Prostate gland (tissue), 2 donors: Measurements from ENCODE around the gene CHST3. TPM values are rescaled to one million over a fixed set of nuclear protein-coding genes. Genes with fewer than 3 reads are reported as not detected.

Experiments
- DNase-seq: peaks from one replicate; pipeline ENCODE4 v3.0.0-alpha.2; 2019; ENCODE audit warnings: low spot score
- H3K27ac ChIP-seq, 2 donors: fragments of 200-600 bp; sonication (generic); 2 replicates each; pipeline ENCODE4 v1.5.1; 2017 to 2019
- H3K27me3 ChIP-seq: fragments of 200-600 bp; sonication (generic); replicated peaks from 2 replicates; pipeline ENCODE4 v1.5.1; 2019; ENCODE audit not compliant: insufficient read depth
- H3K36me3 ChIP-seq, 2 donors: fragments of 200-600 bp; sonication (generic); 1 replicate in 1 of 2; 2 replicates in 1 of 2; pipeline versions ENCODE4 v1.5.1 to v1.8.1; 2017 to 2019
- H3K4me1 ChIP-seq: fragments of 200-600 bp; sonication (generic); replicated peaks from 2 replicates; pipeline ENCODE4 v1.5.1; 2019
- H3K4me3 ChIP-seq, 2 donors: fragments of 200-600 bp; sonication (generic); 2 replicates each; pipeline ENCODE4 v1.5.1; 2017 to 2019
- H3K9me3 ChIP-seq: fragments of 200-600 bp; sonication (generic); 2 replicates; pipeline ENCODE4 v1.5.1; 2017
- CTCF ChIP-seq, 4 experiments: fragments of 200-600 bp in 2 of 4; fragments of 450-650 bp in 2 of 4; sonication (generic) in 2 of 4; IDR thresholded peaks; 1 replicate in 3 of 4; 2 replicates in 1 of 4; pipeline ENCODE4 v1.5.1; 2016 to 2019; ENCODE audit warnings: antibody characterized with exemption in 4 of 4, mild to moderate bottlenecking in 2 of 4, moderate library complexity in 2 of 4
- POLR2A ChIP-seq: fragments of 450-650 bp; IDR thresholded peaks from one replicate; pipeline ENCODE4 v1.6.1; 2016; ENCODE audit warnings: antibody characterized with exemption, mild to moderate bottlenecking
- POLR2AphosphoS5 ChIP-seq: sonication (generic); formaldehyde crosslinking; IDR thresholded peaks from one replicate; pipeline ENCODE4 v1.6.1; 2017; ENCODE audit warnings: antibody characterized with exemption
- WGBS: methylation state at CpG from one replicate; pipeline ENCODE4 v1.1.5; 2018; 5-methylcytosine and 5-hydroxymethylcytosine counted together
- intact Hi-C: fragments of 100-400 bp; cut with DNase I; formaldehyde crosslinking; loops from one replicate; pipeline ENCODE4 v1.14.2; 2022
- total RNA-seq, 2 donors: library from RNA; depleted of rRNA; stranded (reverse); fragments of >200 nt; gene quantifications; one replicate each; pipeline ENCODE4 v1.1.0, GENCODE V29; 2016

The CHST3 gene
- total RNA-seq, 2 donors from 2014 or later = 16.5 to 197 TPM

DNA sequence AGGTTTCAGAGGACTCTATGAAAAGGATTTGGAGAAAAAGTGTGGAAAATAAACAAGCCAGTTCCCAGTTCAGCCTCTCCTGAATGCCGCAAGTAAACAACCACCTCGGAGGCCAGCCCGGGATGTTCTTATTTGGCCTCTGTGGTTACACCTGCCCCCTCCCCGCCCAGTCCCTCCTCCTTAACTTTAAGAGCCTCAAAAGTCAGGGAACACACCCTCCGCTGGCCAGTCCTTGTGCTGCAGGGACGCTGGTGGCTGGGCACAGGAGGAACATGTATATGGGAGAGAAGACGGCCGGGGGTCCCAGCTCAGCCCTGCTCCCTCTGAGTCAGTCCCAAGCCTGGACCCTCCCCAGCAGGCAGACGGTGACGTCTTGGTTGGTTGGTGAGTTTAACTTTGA, 6.1 kb downstream of the CHST3 start:
- H3K27me3 ChIP-seq = no peaks in the 10 kb centered on the region
- TF ChIP-seq CTCF (IDR thresholded peaks at IDR 0.05) = peak in 2 of 4 experiments; percentile 46
- peak; percentile 57 for TF ChIP-seq POLR2A
- TF ChIP-seq POLR2AphosphoS5 = peak; percentile 67
- intact Hi-C loops = no loop called here
- H3K9me3 ChIP-seq = no peaks in the 10 kb centered on the region
- 24% methylated on average over 10 of the region's 10 CpGs for WGBS
- peak; percentile 80 for DNase-seq
- H3K4me1 ChIP-seq = peaks cover 4% of the 10 kb centered on the region
- no peaks in the 10 kb centered on the region for H3K36me3 ChIP-seq
- no peak overlapping the region for H3K4me3 ChIP-seq
- H3K27ac ChIP-seq = peak overlapping the region; percentile 78 to 82

GRCh38 chr10:71970869-71971268, 6.7 kb downstream of the CHST3 start:
- H3K36me3 ChIP-seq = no peaks in the 10 kb centered on the region
- H3K4me1 ChIP-seq = peaks cover 9% of the 10 kb centered on the region
- TF ChIP-seq POLR2AphosphoS5 = no peak

GRCh38 chr10:71971311-71971731, 7.1 kb downstream of the CHST3 start:
- Histone ChIP-seq H3K27me3 (no peaks in the 10 kb centered on the region), H3K4me1 (peaks cover 9% of the 10 kb centered on the region), H3K27ac (peak overlapping the region; percentile 78 to 82), H3K9me3 (no peaks in the 10 kb centered on the region), H3K36me3 (no peaks in the 10 kb centered on the region), H3K4me3 (no peak overlapping the region)
- DNase-seq = peak; percentile 44
- 40% methylated on average over 13 of the region's 13 CpGs for WGBS
- intact Hi-C loops = no loop called here
- TF ChIP-seq POLR2AphosphoS5 (no peak), CTCF (IDR thresholded peaks at IDR 0.05) (no peak), POLR2A (no peak)

More at GRCh38 chr10:71970869-71971268, 6.7 kb downstream of the CHST3 start:
- intact Hi-C loops = no loop called here
- no peaks in the 10 kb centered on the region for H3K9me3 ChIP-seq
- no peaks in the 10 kb centered on the region for H3K27me3 ChIP-seq
- WGBS = 52% methylated on average over 4 of the region's 4 CpGs
- peak overlapping the region; percentile 78 to 82 for H3K27ac ChIP-seq
- H3K4me3 ChIP-seq = no peak overlapping the region
- no peak for DNase-seq

GRCh38 chr10:71971769-71972555, 7.8 kb downstream of the CHST3 start:
- H3K4me3 ChIP-seq = no peak overlapping the region
- TF ChIP-seq POLR2AphosphoS5 = no peak
- no peak for TF ChIP-seq POLR2A
- TF ChIP-seq CTCF (IDR thresholded peaks at IDR 0.05) = no peak
- H3K36me3 ChIP-seq = no peaks in the 10 kb centered on the region
- peak overlapping the region; percentile 78 to 82 for H3K27ac ChIP-seq
- intact Hi-C loops = no loop called here
- WGBS = 80% methylated on average over 21 of the region's 21 CpGs
- H3K9me3 ChIP-seq = no peaks in the 10 kb centered on the region
- H3K27me3 ChIP-seq = no peaks in the 10 kb centered on the region
- no peak for DNase-seq
- H3K4me1 ChIP-seq = peaks cover 9% of the 10 kb centered on the region

DNA sequence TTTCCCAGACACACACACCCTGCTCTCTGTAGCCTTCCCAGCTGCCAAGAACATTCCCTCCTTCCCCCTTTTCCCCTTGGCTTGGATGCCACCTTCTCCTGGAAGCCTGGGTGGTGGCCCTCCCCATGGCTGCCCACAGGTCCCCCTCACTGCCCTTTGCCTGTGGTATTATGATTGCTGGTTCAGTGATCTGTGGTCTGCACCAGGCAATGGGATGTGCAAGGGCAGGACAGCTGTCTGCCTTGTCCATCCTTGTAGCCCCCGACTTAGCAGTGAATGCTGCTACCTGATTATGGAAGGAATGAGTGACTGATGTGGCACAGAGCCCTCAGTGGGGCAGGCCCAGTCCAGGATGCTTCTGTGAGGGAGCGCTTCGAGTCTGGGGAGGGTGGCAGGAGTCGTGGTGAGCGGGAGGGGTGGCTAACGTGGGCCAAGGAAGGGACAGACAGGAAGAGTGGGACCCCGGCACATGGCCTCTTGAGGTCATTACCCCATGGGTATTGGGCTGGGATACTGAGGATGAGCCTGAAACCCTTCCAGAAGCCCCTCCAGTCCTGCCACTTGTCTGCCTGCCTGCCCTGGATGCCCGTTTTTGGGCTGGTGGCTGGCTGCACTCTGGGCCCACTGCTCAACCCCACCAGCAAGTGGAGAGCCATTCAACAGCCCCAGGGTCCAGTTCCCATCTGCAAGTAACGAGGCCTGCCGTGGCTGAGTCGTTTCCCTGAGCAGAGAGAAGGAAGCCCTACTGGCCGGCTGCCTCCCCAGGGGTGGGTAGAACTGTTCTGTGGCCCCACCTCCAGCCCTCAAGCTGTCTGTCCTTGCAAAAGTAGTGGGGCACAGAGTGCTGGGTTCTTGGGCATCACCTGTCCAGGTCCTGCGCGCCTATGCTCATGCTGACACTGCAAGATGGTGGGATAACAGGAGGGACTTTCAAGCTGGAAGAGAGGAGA, 8.8 kb downstream of the CHST3 start:
- no peak overlapping the region for H3K4me3 ChIP-seq
- intact Hi-C loops = no loop called here
- H3K27me3 ChIP-seq = no peaks in the 10 kb centered on the region
- H3K36me3 ChIP-seq = no peaks in the 10 kb centered on the region
- H3K9me3 ChIP-seq = no peaks in the 10 kb centered on the region
- H3K27ac ChIP-seq = peak overlapping the region in 1 of 2 donors; percentile 20
- WGBS = 78% methylated on average over 14 of the region's 14 CpGs
- TF ChIP-seq POLR2A = no peak
- no peak for TF ChIP-seq CTCF (IDR thresholded peaks at IDR 0.05)
- no peak for TF ChIP-seq POLR2AphosphoS5
- no peak for DNase-seq
- peaks cover 9% of the 10 kb centered on the region for H3K4me1 ChIP-seq
